Duodenal mucosa (tissue), 2 donors: ENCODE results near the gene BACH2.

Experiments
- H3K27ac ChIP-seq: one replicate; pipeline ENCODE4 v1.7.0; 2013; ENCODE audit warnings: low read depth, low read length
- H3K27me3 ChIP-seq, 2 donors: one replicate each; pipeline ENCODE4 v1.7.0; 2013; ENCODE audit warnings: low read length in 2 of 2, control low read depth in 1 of 2; ENCODE audit not compliant: insufficient read depth in 2 of 2, control insufficient read depth in 1 of 2
- H3K36me3 ChIP-seq, 2 donors: one replicate each; pipeline ENCODE4 v1.7.0; 2013; ENCODE audit warnings: low read length in 2 of 2, control low read depth in 1 of 2; ENCODE audit not compliant: insufficient read depth in 2 of 2, control insufficient read depth in 1 of 2
- H3K4me1 ChIP-seq, 2 donors: one replicate each; pipeline ENCODE4 v1.7.0; 2013; ENCODE audit warnings: low read length in 2 of 2, control low read depth in 1 of 2; ENCODE audit not compliant: insufficient read depth in 2 of 2, control insufficient read depth in 1 of 2
- H3K4me3 ChIP-seq, 2 donors: one replicate each; pipeline ENCODE4 v1.7.0; 2013; ENCODE audit warnings: low read length in 2 of 2, low read depth in 1 of 2
- H3K9ac ChIP-seq, 2 donors: one replicate each; pipeline ENCODE4 v1.7.0; 2013; ENCODE audit warnings: low read length in 2 of 2, low read depth in 1 of 2
- H3K9me3 ChIP-seq, 2 donors: one replicate each; pipeline ENCODE4 v1.7.0; 2013; ENCODE audit warnings: low read length in 2 of 2, control low read depth in 1 of 2; ENCODE audit not compliant: control insufficient read depth in 1 of 2

BACH2 gene

DNA sequence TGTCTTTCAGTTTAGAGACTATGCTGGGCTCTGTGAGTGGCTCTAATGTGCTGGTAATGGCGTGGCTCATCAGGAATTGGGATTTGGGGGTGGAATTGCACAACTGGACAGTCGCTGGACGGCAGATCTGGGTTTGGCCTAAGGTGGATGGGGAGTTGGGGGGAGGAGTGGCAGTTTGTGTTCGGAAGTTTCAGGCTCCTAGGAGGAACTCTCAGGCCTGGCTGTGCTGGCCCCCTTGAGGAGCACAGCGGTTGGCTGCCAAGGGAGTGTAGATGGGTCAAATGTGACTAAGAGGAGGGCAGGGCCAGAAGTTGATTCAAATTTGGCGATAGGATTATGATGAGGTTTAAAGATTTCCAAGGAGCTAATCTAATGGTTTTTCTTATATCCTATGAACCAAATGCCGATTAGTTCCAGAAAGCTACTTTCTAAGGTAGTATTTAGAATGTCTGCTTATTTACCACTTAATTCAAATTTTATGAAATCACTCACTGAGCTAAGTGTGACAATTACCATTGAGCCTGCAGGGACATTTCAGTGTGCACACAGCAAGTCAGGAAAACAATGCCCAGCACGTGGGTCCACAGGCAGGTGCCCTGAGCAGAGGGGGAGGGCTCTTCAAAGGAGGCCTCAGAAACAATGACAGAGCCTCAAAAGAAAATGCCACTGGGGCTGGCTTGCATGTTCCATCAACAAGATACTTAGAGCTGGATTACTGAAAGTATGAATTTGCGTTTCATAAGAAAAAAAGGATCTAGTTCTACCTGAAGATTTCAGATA, 291.4 kb downstream of the BACH2 start:
- Histone ChIP-seq H3K9me3 (no peaks in the 10 kb centered on the region), H3K4me1 (peaks cover 7 to 15% of the 10 kb centered on the region in 2 donors), H3K36me3 (no peaks in the 10 kb centered on the region), H3K27ac (no peak overlapping the region), H3K27me3 (no peaks in the 10 kb centered on the region), H3K9ac (no peak overlapping the region), H3K4me3 (no peak overlapping the region)

DNA sequence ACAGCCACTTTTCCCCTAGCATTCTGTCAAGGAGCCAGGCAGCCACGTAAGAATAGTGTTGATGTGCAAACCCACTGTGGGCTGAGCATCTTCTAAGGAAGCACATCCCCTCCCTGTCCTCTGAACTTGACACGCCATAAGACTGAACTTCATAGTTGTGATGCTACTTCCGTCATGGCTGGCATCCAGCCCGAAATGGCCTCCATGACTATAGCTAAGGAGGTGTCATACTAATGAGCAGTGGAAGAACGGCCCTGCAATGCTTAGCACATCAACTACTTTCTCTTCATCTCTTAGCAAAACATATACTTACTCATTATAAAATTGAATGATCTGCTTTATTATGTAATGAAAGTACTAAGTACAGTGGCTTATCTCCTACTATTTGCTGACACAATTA, 292.1 kb downstream of the BACH2 start:
- H3K27ac ChIP-seq: no peak overlapping the region
- H3K9me3 ChIP-seq: no peaks in the 10 kb centered on the region
- no peak overlapping the region for H3K9ac ChIP-seq
- peaks cover 7 to 15% of the 10 kb centered on the region in 2 donors for H3K4me1 ChIP-seq
- no peaks in the 10 kb centered on the region for H3K36me3 ChIP-seq
- H3K27me3 ChIP-seq: no peaks in the 10 kb centered on the region
- no peak overlapping the region for H3K4me3 ChIP-seq

DNA sequence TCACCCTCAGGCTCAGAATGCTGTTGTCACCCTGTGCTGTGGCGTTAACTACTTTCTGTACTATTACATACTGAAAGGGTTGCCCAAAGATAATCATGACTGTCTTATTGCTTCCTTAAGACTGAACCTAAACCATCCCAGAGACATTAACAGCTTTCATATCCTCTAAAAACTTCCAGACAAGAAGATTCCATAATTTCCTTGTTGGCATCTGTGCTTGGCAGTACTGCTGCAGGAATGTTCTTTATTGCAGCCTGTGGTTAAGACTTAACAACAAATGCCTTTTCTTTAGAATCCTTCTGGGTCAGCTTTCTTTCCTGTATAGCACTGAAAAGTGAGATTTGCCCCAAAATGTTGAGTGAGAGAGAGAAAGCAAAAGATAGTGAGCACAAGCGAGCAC, 292.7 kb downstream of the BACH2 start:
- Histone ChIP-seq H3K4me3 (no peak overlapping the region), H3K36me3 (no peaks in the 10 kb centered on the region), H3K9me3 (no peaks in the 10 kb centered on the region), H3K27me3 (no peaks in the 10 kb centered on the region), H3K27ac (no peak overlapping the region), H3K9ac (no peak overlapping the region), H3K4me1 (peaks cover 7 to 18% of the 10 kb centered on the region in 2 donors)

DNA sequence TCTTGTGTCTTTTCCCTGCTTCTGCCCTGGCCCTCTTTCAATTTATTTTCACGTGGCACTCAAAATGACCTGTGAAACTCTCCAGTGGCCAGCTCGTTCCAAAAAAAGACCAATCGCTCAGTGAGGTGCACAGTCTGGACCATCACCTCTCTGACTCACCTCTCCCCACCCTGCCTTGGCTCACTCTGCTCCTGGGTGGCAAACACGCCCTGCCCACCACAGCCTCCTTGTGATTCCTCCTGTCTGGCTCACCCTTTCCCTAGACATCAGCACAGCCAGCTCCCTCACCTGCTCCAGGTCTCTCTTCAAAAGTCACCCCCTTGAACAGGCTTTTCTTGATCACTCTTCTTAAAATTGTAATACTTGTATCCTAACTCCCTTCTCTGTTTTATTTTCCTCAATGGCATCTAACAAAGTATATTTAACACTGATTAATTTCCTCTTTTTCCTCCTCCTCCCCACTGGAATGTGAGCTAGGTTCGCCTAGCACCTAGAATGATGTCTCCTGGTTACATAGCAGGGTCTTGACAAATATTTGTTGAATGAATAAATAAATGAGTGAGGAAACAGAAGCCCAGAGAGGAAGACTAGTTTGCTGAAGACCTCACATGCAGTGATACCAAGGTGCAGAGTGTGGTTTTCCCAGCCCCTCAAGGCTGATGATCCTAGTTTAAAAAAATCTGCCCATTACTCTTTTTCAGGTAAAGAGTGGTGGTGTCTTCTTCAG, 293.4 kb downstream of the BACH2 start:
- peaks cover 7 to 19% of the 10 kb centered on the region in 2 donors for H3K4me1 ChIP-seq
- H3K9me3 ChIP-seq: no peaks in the 10 kb centered on the region
- H3K9ac ChIP-seq: no peak overlapping the region
- no peak overlapping the region for H3K27ac ChIP-seq
- H3K27me3 ChIP-seq: no peaks in the 10 kb centered on the region
- H3K4me3 ChIP-seq: no peak overlapping the region
- H3K36me3 ChIP-seq: no peaks in the 10 kb centered on the region

DNA sequence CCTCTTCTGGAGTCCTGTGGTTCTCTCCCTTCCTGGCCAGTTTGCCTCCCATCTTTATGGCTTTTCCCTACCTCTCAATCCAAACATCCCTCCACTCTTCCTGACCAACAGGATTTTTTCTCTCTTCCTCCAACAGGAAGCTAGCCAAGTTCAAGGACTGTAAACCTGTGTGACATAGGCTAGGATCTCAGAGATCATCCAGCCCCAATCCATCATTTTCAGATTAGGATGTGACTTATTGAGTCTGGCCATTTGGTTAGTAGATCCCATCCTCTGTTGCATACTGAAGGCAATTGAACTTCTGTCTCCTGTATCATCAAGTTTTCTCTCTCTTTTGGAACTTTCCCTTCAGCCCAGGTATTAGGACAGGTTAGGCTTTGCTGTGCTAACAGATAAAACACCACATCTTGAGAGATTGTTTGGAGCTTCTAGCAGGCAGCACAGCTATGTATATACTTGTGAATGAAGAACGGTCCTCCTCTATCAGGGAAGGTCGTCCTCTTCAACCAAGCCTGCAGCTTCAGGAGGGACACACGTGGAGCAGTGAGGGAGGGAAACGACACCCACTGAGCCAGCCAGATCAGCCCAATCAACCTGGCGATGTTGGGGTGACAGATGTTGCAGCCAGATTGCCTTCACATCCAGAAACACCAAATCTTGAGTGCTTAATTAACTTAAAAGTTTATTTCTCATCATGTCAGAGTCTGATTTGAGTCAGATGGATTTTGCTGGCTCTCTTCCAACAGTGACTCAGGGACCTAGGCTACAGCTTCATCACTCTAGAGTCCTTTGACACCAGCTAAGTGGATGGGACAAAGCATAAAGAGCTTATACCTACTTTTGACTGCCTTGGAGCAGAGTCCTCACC, 295.5 kb downstream of the BACH2 start:
- Histone ChIP-seq H3K27me3 (no peaks in the 10 kb centered on the region), H3K9ac (no peak overlapping the region), H3K9me3 (no peaks in the 10 kb centered on the region), H3K4me3 (no peak overlapping the region), H3K36me3 (no peaks in the 10 kb centered on the region), H3K4me1 (peaks cover 7 to 19% of the 10 kb centered on the region in 2 donors), H3K27ac (no peak overlapping the region)

DNA sequence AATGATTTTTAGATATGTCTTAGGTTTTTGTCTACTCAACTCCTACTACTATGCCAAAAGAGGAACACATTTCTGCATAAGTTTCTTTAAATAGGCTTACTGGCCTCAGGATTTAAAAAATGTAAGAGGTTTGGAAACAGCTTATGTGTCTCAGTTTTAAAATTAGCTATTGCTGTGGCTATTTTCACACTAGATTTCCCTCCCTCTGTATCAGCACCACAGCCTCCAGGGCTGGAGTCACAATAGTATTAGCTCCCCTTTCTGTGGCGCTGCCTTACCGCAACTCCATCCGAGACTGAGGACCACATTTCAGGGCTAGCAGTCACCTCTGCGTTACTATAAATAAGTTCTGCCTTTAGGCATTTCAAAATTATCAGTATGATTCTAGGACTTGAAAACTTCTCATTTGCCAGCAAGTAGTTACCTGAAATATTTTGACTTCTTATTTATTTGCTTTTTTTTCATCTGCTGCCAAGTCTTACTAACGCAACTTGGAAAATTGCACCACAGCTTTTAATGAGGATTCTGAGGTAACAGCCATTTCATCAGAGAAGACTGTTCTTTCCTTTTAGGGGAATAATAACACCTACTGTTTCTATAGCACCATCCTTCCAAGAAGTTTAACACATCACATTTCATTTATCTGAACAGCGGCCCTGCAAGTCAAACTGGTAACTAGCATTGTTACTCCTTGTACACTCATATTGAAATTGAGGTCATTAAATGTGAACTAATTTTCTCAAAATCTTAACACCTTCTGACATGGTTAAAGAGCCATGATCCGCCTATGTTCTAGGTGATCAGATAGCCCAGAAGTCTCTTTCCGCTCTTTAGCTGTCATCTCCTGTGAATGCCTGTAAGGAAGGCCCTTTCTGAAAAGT, 296.5 kb downstream of the BACH2 start:
- H3K4me1 ChIP-seq: peaks cover 7 to 17% of the 10 kb centered on the region in 2 donors
- no peak overlapping the region for H3K9ac ChIP-seq
- no peak overlapping the region for H3K27ac ChIP-seq

DNA sequence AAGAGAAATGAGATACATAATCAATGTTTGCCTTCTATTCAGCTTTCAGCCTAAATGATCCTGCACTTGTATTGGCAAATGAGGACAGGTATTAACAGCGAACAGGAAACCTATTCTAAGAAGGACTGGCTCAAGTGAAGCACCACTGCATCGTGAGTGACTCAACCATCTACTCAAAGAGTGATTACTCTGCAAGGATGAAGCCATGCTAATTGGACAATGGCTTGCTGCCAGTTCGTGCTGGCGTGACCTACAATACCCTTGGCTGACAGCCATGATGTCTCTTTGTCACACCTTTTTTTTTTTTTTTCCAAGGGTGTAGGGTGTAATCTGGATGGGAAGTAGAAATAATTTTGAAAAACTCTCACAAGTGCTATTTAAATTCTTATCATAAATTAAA, 297.5 kb downstream of the BACH2 start:
- H3K4me3 ChIP-seq: no peak overlapping the region
- H3K27ac ChIP-seq: no peak overlapping the region
- H3K36me3 ChIP-seq: no peaks in the 10 kb centered on the region
- H3K9me3 ChIP-seq: no peaks in the 10 kb centered on the region
- H3K9ac ChIP-seq: no peak overlapping the region
- H3K4me1 ChIP-seq: peaks cover 3 to 8% of the 10 kb centered on the region in 2 donors
- no peaks in the 10 kb centered on the region for H3K27me3 ChIP-seq

More for the DNA sequence above, 296.5 kb downstream of the BACH2 start:
- Histone ChIP-seq H3K36me3 (no peaks in the 10 kb centered on the region), H3K27me3 (no peaks in the 10 kb centered on the region), H3K9me3 (no peaks in the 10 kb centered on the region), H3K4me3 (no peak overlapping the region)

DNA sequence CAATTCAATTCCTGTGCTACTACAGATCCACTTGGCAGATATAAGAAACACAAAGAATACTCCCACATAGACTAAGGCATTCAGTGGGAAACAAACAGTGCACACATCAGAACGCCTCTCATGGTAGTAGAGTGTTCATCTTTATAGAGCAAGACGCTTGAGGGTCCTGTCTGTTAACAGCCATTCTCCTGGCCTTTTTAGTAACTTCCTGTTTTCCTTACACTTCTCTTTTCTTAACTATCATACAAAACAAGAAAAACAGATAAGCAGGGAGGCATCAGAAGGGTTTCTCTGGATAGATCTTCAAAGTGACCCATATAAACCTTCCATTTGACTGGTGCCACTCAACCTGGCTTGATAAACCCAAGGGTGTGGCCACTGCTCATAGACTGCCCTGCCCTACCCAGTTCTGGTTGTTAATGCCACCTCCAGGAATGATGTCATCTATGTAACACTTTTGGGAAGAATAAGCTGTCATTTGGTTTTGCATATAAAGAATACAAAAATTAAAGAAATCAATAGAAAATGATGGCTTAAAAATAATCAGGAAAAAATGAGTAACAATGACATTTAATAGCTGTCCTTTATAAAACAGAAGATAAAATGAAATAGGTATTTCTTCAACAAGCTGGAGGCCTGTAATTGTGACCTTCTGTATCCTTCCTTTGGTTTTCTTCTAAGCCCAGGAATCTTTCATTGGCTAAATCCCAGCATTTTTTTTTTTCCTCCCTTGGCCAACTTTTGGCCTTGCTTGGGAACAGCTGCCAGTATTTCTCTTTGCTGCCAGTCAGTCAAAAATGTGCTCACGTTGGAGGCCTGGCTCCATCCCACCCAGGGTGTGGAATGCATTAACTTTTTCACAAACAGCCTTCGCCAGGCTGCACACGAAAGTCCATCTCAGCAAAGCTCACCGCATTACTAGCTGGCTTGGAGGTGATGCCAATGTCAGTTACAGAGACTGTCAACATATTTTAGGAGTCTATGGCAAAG, 298.9 kb downstream of the BACH2 start:
- Histone ChIP-seq H3K9ac (no peak overlapping the region), H3K27me3 (no peaks in the 10 kb centered on the region), H3K36me3 (no peaks in the 10 kb centered on the region), H3K9me3 (no peaks in the 10 kb centered on the region), H3K4me1 (peaks cover 0 to 4% of the 10 kb centered on the region in 2 donors), H3K27ac (no peak overlapping the region), H3K4me3 (no peak overlapping the region)

DNA sequence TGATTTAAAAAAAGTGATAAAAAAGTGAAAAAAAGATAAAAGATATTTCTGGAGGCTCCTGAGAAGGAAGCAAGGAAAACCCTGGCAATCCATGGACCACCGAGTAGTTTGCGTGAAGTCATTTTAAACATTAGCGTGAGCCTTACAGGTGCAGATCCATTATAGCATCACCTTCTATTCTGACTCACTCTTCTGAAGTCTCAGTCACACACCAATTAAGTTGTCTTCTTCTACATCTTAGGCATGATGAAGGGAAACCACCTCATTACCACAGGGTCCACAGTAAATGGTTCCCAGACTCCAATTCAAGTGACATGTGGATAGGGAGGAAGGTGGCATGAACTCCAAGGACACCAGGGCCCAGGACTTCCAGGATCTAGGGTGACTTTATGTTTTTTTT, 303.2 kb downstream of the BACH2 start:
- H3K9me3 ChIP-seq: no peaks in the 10 kb centered on the region
- H3K9ac ChIP-seq: no peak overlapping the region
- no peaks in the 10 kb centered on the region for H3K36me3 ChIP-seq
- no peak overlapping the region for H3K4me3 ChIP-seq
- H3K4me1 ChIP-seq: no peaks in the 10 kb centered on the region
- H3K27ac ChIP-seq: no peak overlapping the region
- no peaks in the 10 kb centered on the region for H3K27me3 ChIP-seq
